Erythroblast (primary cell): ENCODE measurements around the gene C9.

ENCODE experiments used
- GATA1 ChIP-seq: IDR thresholded peaks from 2 replicates; pipeline ENCODE4 v1.6.1; 2011; ENCODE audit warnings: low read depth, mild to moderate bottlenecking, control low read depth, low read length, moderate library complexity
- POLR2A ChIP-seq: IDR thresholded peaks from 2 replicates; pipeline ENCODE4 v1.6.1; 2011; ENCODE audit warnings: mild to moderate bottlenecking, low read length

DNA sequence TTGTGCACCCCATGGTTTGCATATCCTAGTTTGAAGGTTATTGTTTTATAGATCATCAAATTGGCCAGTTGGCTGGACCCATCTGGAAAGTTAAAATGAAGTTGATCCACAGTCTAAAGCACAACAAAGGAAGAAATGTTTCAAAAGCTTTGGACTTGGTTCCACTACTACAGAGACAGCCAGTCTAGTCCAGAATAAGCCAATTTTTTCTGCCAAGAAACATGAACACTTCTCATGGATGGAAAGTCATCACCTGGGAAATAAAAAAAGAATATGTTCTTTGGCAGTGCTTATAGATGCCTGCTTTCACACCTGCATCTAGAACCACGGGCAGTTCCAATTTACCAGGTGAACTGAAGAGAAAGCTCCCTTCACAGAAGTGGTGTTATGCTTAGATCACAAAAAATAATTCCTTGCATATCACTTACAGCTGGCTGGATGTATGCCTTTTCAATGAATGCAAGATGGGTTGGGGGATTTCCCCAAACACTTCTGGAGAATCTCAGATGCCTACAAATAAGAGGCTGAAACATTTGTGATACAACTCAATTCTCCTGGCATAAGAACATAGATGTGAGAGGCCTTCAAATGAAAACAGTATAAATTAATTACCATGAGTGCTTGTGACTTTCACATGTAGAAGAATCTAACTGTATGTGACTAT, 26.9 kb downstream of the C9 start:
- TF ChIP-seq POLR2A (no peak), GATA1 (no peak)
